DMS 273 (cell line): ENCODE results near the gene IGDCC3.
"Not testable (repeated sequence)": the region's sequence is repeated elsewhere in the genome, so short reads cannot be mapped to it uniquely, and the experiment has no call there.

ENCODE experiments used
- DNase-seq: peaks from one replicate; lab custom pipeline; 2025; ENCODE audit not compliant: unreplicated experiment; lab: John Stamatoyannopoulos, UW

Gene IGDCC3

DNA sequence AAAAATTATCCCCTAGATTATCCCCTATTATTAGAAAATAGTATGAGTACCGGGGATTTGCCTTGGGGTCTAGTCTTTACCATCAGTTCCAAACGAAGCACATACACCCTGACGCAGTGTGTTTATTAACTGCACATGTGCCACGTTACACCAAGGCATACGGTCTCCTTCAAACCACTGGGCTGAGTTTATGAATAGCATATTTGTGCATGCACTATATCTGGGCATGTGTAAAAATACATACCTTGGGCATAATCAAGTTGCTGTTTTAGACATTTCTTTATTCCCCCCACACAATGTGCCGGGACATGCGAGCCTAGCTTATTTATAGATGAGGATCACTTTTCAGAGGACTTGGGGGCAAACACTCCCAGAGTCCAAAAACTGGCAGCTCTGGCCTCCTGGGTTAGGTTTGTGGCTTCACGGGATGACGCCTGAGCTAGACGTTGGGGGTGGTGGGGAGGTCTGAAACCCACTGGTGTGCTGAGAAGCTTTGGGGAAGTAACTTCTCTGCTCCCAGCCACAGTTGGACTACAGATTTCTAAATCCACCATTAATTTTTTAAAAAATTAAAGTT, 28.7 kb upstream of the IGDCC3 start:
- no peak for DNase-seq

GRCh38 chr15:65405791-65406423, 28.1 kb upstream of the IGDCC3 start:
- DNase-seq, result no peak

GRCh38 chr15:65404186-65404872, 26.5 kb upstream of the IGDCC3 start:
- DNase-seq, result no peak

DNA sequence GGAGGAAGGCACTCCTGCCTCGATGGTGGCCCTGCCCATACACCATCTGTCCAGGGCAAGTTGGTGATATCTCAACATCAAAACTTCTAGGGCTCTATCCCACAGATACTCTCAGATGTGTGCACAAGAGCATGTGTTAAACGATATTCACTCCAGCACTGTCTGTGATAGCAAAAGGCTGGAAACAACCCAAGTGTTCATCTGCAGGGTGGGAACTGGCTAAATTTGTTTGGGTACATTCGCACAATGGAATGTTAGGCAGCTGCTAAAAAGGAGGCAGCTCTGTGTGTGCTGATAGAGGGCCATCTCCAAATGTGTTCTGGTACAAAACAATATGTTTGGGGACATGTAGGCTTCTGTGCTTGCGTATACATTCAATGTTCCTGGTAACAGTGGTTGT, 25.2 kb upstream of the IGDCC3 start:
- no peak for DNase-seq

DNA sequence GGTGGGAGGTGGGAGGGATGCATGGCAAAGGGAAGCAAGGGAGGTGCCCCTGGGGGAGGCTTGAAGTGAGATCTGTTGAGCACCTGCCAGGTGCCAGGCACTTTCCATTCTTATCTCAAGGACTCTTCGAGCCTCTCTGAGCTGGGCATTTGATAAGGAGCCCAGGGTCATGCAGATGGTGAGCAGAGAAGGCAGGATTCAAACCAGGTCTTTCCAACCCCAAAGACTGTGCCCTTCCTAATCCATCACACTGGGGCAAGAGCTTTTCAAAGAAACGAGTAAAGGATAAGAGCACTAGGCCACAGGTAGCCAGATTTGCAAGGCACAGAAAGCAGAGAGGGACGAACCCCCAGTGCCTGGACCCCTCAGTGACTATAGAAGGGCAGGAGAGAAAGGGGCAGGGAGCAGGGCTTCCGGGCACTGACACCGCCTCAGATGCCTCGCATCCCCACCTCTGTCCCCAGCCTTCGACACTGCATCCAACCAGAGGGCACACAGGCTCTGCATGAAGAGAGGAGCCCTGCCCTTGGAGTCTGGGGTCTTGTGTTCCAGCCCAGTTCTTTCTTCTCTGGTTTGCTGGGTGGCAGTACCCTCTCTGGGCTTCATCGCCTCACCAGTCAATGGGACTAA, 23.9 kb upstream of the IGDCC3 start:
- no peak for DNase-seq

- DNase-seq, result peak; percentile 91
These were observed 23.2 kb upstream of the IGDCC3 start for GRCh38 chr15:65400760-65401610.

DNA sequence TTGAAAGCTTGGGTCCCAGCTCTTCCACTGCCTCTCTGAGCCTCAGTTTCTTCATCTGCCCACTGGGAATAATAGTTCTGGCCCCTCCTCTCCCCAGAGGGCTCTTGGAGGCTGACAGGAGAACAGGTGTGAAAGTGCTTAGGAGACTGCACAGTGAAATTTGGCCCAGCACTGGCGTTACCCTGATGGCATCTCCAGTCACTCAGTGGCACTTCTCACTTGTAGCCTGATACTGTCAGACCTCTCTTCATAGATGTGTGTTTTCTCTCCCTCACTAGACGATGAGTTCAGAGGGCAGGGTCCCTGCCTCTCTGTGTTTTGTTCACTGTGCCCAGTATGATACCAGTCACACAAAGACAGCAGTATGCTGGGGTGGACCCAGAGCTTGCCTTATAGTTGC, 22.2 kb upstream of the IGDCC3 start:
- no peak for DNase-seq

- DNase-seq, result no peak
These were observed 21.4 kb upstream of the IGDCC3 start for GRCh38 chr15:65399001-65399706.

DNA sequence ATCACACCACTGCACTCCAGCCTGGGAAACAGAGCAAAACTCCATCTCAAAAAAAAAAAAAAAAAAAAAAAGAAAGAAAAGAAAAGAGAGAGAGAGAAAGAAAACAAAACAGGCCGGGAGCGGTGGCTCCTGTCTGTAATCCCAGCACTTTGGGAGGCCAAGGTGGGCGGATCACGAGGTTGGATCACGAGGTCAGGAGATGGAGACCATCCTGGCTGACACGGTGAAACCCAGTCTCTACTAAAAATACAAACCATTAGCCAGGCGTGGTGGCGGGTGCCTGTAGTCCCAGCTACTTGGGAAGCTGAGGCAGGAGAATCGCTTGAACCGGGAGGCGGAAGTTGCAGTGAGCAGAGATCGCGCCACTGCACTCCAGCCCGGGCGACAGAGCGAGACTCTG, 20.7 kb upstream of the IGDCC3 start:
- not testable (repeated sequence) for DNase-seq

- peak; percentile 47 for DNase-seq
These were observed 19.1 kb upstream of the IGDCC3 start for GRCh38 chr15:65396965-65397317.

GRCh38 chr15:65396283-65396964, 18.6 kb upstream of the IGDCC3 start:
- DNase-seq, result peak; percentile 47

DNA sequence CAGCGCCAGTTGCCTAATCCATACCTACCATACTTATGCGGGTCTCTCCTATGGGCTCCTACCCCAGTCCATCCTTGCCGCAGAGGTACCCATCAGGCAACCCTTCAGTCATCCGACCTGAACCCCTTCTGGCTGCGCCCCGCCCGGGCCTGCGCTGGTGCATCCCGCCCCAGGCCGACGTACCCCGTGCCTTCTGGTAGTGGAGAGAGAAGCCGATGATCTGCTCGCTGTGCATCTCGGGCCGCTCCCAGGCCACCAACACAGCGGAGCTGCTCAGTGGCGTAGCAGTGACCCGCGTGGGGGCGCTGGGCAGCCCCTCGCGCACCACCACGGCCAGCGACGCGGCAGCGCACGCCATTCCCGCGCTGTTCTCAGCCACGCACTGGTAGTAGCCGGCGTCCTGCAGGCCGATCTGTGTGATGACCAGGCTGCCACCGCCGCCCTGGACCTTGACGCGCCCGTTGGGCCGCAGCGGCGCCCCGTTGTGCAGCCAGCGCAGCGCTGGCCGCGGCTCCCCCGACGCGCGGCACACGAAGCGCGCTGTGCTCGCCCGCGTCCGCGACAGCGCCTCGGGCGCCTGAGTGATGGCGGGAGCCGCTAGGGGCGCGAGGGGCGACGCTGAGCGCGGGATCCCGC, 17.9 kb upstream of the IGDCC3 start:
- DNase-seq, result peak; percentile 31

- no peak for DNase-seq
These were observed 17.1 kb upstream of the IGDCC3 start for GRCh38 chr15:65394936-65395335.

GRCh38 chr15:65394280-65394789, 16.5 kb upstream of the IGDCC3 start:
- DNase-seq, result no peak

DNA sequence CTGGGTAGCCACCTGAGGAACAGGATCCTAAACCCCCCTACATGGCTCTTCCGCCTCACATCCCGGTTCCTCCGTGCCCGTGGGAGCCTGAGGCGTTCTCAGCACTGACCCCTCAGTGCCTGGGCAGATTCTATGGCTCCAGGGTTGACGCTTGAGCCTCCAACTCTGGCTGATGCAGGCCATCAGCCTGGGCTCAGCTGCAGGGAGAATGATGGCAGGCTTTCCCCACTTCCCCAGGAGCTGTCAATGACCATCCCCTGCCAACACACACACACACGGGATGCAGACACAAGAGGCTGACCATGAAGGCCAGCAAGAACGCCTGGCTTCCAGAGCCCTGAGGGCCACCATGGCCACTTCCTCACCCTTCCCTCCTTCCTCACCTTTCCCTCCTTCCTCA, 15.8 kb upstream of the IGDCC3 start:
- no peak for DNase-seq

DNA sequence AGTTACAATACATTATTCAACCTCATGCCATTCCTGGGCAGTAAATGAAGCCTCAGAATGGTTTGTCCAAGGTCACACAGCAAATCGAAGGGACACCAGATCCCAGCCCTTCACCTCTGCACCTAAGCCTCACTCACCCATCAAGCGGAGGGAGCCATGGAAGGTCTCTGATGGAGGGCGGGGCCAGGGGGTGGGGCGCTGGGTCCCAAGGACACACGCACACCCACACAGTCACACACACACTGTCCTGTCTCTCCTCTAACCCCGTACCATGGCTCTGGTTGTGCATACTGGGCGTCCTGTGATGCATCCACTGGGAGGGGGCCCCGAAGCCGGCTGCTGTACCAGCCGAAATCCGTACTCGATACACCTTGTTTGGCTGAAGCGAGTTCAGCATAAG, 15.3 kb upstream of the IGDCC3 start:
- no peak for DNase-seq

- DNase-seq, result no peak
These were observed 14.6 kb upstream of the IGDCC3 start for GRCh38 chr15:65392368-65392767.

DNA sequence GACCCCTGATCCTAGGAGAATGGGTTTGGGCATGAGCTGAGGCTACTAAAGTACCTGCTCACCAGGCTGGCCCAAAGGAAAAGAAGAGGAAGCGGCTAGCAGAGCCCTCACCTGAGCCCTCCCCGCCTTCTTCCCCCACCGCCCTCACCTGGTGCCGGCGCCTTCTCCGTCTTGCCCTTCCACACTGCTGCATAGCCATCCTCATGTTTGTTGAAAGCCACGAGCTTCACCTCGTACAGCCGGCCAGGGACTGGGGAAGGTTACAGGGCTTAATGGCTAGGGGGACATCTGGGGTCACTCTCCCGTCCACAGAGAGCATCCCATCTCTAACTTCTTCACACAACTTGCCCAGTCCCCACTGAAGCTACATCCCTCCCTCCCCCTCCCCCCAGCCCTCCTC, 13.9 kb upstream of the IGDCC3 start:
- no peak for DNase-seq

DNA sequence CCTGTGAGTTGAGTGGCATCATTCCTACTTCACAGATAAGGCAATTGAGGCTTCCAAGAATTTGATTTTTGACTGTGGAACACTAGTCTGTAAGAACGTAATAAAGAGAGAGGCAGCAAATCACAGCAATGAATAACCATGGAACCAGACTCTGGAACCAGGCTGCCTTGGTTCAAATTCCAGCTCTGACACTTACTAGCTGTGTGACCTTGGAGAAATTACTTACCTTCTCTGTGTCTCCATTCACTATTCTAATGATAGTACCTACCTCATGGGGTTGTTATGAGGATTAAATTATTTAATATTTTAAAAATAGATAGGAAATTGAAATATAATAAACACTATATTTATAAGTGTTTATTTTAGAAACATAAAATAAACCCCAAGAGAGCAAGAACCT, 12.6 kb upstream of the IGDCC3 start:
- no peak for DNase-seq
